ENCODE data around the gene ESR1.
"Not testable (repeated sequence)": the region's sequence is repeated elsewhere in the genome, so short reads cannot be mapped to it uniquely, and the experiment has no call there.

ESR1 gene

DNA sequence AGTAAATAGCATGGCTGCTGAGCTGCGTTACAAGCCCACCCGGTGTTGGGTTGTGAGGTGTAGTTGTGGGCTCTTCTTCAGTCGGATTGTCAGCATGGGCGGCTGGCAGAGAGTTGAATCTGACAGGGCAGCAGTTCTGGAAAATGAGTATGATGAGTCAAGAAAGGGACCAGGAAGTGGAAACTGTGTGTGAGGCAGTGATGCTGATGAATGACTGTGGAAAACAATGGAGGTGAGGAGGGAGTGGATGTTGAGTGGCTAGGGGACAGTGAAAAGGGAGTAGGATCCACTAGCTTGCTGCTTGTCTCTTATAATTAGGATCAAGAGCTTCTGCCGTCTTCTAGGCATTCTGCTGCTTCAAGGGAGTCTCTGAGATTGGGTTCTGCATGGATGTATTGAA, 154.3 kb downstream of the ESR1 start:
- no peak overlapping the region for H3K4me2 ChIP-seq (ENCODE audit: low read length)

DNA sequence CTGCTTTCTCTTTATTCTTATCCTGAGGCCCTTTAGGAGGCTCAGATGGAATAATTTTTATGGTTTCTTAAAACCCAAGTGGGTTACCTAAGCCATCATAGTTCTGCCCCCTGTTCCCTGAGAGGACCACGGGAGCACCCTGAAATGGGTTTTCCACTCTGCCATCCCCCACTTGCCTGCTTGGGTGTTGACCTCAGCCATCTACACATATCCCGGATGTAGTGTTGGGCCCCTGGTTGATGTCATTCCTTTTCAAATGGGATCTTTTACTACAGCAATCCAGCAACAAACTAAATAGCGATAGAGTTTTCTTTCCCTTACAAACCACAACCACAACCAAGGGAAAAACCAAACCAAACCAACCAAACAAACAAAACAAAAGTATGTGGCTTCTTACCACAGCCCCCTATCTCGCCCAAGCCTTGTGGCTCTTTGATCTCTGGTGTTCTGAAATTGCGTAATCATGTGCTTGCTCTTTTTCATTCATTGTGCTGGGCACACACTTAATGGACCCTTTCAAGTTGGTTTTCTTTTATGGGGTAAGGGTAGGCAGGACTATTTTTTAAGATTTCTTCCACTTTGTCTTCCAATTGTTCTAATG, 154.9 kb downstream of the ESR1 start:
- no peaks in the 10 kb centered on the region for H3K79me2 ChIP-seq (ENCODE audit: control insufficient read depth, low read length)
- no peak overlapping the region for H3K27ac ChIP-seq (ENCODE audit: low read depth, low read length)
- no peaks in the 10 kb centered on the region for H3K27me3 ChIP-seq (ENCODE audit: control insufficient read depth, low read length)

More for the DNA sequence above, 154.3 kb downstream of the ESR1 start:
- TF ChIP-seq EZH2phosphoT487 (IDR thresholded peaks at IDR 0.05; ENCODE audit: borderline replicate concordance, low read length), result no peak
- Histone ChIP-seq H3K36me3 (ENCODE audit: control insufficient read depth, low read length) (no peaks in the 10 kb centered on the region), H3K9me2 (replicated peaks; ENCODE audit: control insufficient read depth, low read length) (no peaks in the 10 kb centered on the region), H4K20me1 (ENCODE audit: control insufficient read depth, insufficient read depth, low read depth, low read length) (no peaks in the 10 kb centered on the region), H3K27ac (ENCODE audit: low read depth, low read length) (no peak overlapping the region), H3K9me3 (ENCODE audit: control insufficient read depth, insufficient read depth, low read length) (no peaks in the 10 kb centered on the region), H3K27me3 (ENCODE audit: control insufficient read depth, low read length) (no peaks in the 10 kb centered on the region), H3K4me1 (ENCODE audit: control insufficient read depth, low read length) (no peaks in the 10 kb centered on the region), H3F3A (ENCODE audit: control insufficient read depth, insufficient read depth) (no peaks in the 10 kb centered on the region), H3K79me2 (ENCODE audit: control insufficient read depth, low read length) (no peaks in the 10 kb centered on the region), H3K4me3 (ENCODE audit: low read length) (no peak overlapping the region)

DNA sequence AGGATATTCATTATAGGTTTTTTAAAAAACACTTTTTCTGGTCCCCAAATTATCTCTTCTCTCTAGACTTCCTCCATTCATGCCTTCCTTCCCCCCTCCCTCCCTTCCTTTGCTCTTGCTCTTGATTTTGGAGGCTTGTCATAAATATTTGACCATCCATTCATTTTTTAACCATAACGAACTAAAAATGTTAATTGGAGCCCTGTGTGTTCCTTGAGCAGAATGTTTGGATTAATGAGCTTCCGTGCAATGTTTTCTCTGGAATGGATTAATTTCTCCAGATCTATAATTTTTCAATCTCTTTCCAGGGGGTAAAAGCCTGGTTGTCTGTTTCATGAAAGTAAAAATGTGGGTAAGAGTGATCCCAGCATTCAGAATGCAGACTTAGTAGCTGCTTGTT, 155.5 kb downstream of the ESR1 start:
- TF ChIP-seq EZH2phosphoT487 (IDR thresholded peaks at IDR 0.05; ENCODE audit: borderline replicate concordance, low read length), result no peak
- no peak for TF ChIP-seq CTCF (IDR thresholded peaks at IDR 0.05; ENCODE audit: low read depth, low read length, poor library complexity, severe bottlenecking)
- no peaks in the 10 kb centered on the region for H3K9me3 ChIP-seq (ENCODE audit: control insufficient read depth, insufficient read depth, low read length)
- no peaks in the 10 kb centered on the region for H3K79me2 ChIP-seq (ENCODE audit: control insufficient read depth, low read length)
- H3K9me2 ChIP-seq (replicated peaks; ENCODE audit: control insufficient read depth, low read length), result no peaks in the 10 kb centered on the region
- H3K27ac ChIP-seq (ENCODE audit: low read depth, low read length), result no peak overlapping the region
- H3K4me2 ChIP-seq (ENCODE audit: low read length), result no peak overlapping the region
- H3K36me3 ChIP-seq (ENCODE audit: control insufficient read depth, low read length), result no peaks in the 10 kb centered on the region
- no peaks in the 10 kb centered on the region for H4K20me1 ChIP-seq (ENCODE audit: control insufficient read depth, insufficient read depth, low read depth, low read length)
- H3F3A ChIP-seq (ENCODE audit: control insufficient read depth, insufficient read depth), result no peaks in the 10 kb centered on the region
- no peaks in the 10 kb centered on the region for H3K27me3 ChIP-seq (ENCODE audit: control insufficient read depth, low read length)
- H3K4me1 ChIP-seq (ENCODE audit: control insufficient read depth, low read length), result no peaks in the 10 kb centered on the region
- no peak overlapping the region for H3K4me3 ChIP-seq (ENCODE audit: low read length)

More for the DNA sequence above, 154.9 kb downstream of the ESR1 start:
- Histone ChIP-seq H3K4me2 (ENCODE audit: low read length) (no peak overlapping the region), H3K4me3 (ENCODE audit: low read length) (no peak overlapping the region), H3K36me3 (ENCODE audit: control insufficient read depth, low read length) (no peaks in the 10 kb centered on the region), H4K20me1 (ENCODE audit: control insufficient read depth, insufficient read depth, low read depth, low read length) (no peaks in the 10 kb centered on the region), H3K9me3 (ENCODE audit: control insufficient read depth, insufficient read depth, low read length) (no peaks in the 10 kb centered on the region), H3F3A (ENCODE audit: control insufficient read depth, insufficient read depth) (no peaks in the 10 kb centered on the region), H3K4me1 (ENCODE audit: control insufficient read depth, low read length) (no peaks in the 10 kb centered on the region), H3K9me2 (replicated peaks; ENCODE audit: control insufficient read depth, low read length) (no peaks in the 10 kb centered on the region)
- TF ChIP-seq EZH2phosphoT487 (IDR thresholded peaks at IDR 0.05; ENCODE audit: borderline replicate concordance, low read length), result no peak
- TF ChIP-seq CTCF (IDR thresholded peaks at IDR 0.05; ENCODE audit: low read depth, low read length, poor library complexity, severe bottlenecking), result no peak

- H3K27ac ChIP-seq (ENCODE audit: low read depth, low read length); H3K36me3 ChIP-seq (ENCODE audit: control insufficient read depth, low read length); H3K4me2 ChIP-seq (ENCODE audit: low read length); H3K4me3 ChIP-seq (ENCODE audit: low read length); H4K20me1 ChIP-seq (ENCODE audit: control insufficient read depth, insufficient read depth, low read depth, low read length); H3K79me2 ChIP-seq (ENCODE audit: control insufficient read depth, low read length); H3K27me3 ChIP-seq (ENCODE audit: control insufficient read depth, low read length); H3K4me1 ChIP-seq (ENCODE audit: control insufficient read depth, low read length); H3F3A ChIP-seq (ENCODE audit: control insufficient read depth, insufficient read depth); H3K9me2 ChIP-seq (replicated peaks; ENCODE audit: control insufficient read depth, low read length); H3K9me3 ChIP-seq (ENCODE audit: control insufficient read depth, insufficient read depth, low read length): not testable (repeated sequence)
These were observed 156.9 kb downstream of the ESR1 start for GRCh38 chr6:151964412-151964811.

All from DOHH2 (cell line).